NCI-H187 treated with DMSO at 0.1 percent for 48 hours (cell line): ENCODE data around the gene C6orf47.
A peak's percentile ranks its signal among the peaks of the same experiment; 100 is the strongest.
"Not testable (repeated sequence)": the region's sequence is repeated elsewhere in the genome, so short reads cannot be mapped to it uniquely, and the experiment has no call there.

Experiments
- DNase-seq: peaks from one replicate; lab custom pipeline; 2025; lab: John Stamatoyannopoulos, UW

Gene C6orf47, protein sequence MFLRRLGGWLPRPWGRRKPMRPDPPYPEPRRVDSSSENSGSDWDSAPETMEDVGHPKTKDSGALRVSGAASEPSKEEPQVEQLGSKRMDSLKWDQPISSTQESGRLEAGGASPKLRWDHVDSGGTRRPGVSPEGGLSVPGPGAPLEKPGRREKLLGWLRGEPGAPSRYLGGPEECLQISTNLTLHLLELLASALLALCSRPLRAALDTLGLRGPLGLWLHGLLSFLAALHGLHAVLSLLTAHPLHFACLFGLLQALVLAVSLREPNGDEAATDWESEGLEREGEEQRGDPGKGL

DNA sequence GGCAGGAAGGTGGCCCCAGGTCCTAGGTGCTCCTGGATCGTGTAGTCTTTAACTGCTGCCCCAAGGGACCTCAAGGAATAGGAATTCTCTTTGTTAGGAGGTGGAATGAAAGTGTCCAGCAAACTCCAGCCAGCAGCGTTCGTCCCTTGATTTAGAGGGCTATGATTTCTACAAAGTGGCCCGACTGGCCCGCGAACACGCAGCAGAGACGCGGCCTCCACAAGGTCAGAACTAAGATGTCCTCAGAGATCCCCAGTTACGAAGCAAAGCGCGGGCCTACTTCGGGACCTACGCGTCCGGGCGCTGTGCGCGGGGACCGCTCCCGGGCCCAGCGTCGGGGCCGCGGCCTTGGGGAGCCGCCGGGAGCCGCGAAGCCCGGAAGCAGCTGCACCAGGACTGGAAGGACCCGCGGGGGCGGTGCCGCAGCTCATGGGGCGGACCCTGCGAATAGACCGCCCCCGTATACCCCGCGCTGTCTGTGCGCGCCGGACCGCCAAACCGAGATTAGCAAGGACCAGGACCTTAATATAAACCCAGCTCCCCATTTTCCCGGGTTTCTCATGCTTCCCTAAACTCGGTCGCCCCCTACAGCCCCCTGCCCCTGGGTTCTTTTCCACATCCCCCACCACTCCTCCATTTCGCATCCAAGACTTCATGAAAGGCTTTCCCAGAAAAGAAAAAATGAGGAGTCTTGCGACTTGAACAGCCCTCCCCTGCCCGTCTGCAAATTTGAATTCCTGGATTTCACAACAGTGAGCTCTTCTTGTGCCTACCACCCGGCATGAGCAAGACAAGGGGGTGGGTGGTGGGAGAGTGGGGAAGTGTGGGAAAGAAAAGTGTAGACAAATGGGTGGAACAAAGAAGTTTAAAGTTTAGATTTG lies at the start of gene C6orf47:
Gene C6orf47 (minus strand): TSS at position 398 of the 881 bp plus-strand sequence. CDS start 831 bp downstream, outside the sequence.
- DNase-seq = peak; percentile 12

DNA sequence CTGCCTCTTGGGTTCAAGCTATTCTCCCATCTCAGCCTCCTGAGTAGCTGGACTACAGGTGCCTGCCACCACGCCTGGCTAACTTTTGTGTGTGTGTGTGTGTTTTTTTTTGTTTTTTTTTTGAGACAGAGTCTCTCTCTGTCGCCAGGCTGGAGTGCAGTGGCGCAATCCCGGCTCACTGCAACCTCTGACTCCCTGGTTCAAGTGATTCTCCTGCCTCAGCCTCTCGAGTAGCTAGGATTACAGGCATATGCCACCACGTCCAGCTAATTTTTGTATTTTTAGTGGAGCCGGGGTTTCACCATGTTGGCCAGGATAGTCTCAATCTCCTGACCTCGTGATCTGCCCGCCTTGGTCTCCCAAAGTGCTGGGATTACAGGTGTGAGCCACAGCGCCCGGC lies 48.6 kb upstream of the C6orf47 start:
- not testable (repeated sequence) for DNase-seq

DNA sequence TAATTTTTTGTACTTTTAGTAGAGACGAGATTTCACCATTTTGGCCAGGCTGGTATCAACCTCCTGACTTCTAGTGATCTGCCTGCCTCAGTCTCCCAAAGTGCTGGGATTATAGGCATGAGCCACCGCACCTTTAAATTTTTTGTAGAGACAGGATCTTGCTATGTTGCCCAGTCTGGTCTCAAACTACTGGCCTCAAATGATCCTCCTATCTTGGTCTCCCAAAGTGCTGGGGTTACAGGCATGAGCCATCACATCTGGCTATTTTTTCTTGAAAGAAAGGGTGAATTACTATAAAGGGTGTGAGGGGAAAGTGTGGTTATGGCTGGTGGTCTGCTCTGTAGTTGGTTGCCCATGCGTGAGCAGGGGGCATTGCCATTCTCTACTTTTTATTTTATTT lies 47.6 kb upstream of the C6orf47 start:
- no peak for DNase-seq

DNA sequence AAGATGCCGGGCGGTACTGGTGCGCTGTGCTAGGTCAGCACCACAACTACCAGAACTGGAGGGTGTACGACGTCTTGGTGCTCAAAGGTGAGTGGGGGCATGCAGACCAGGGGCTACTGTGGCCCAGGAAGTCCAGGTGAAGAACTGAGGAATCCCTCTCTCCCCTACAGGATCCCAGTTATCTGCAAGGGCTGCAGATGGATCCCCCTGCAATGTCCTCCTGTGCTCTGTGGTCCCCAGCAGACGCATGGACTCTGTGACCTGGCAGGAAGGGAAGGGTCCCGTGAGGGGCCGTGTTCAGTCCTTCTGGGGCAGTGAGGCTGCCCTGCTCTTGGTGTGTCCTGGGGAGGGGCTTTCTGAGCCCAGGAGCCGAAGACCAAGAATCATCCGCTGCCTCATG lies 47.1 kb upstream of the C6orf47 start:
- no peak for DNase-seq

DNA sequence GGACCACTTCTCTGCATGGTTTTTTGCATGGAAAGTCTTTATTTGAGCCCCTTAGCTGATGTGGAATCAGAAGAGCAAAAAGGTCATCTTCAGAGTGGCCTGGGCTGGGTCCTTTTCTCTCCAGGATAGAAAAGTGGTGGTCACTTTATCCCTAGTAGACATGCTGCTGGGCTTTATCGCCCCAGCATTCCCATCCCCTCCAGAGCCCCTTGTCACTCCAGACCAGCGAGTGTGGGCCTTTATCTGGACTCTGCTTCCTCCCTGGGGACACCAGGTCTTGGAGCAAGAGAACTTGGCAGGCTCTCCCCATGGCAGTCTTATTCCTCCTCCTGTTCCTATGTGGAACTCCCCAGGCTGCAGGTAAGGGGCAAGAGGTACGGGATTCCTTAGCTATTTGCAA lies 46.0 kb upstream of the C6orf47 start, which contains the start of gene LY6G6F:
Gene LY6G6F (plus strand): TSS at position 268 of the 400 bp plus-strand sequence. CDS start 41 bp downstream, at position 309.
- no peak for DNase-seq

DNA sequence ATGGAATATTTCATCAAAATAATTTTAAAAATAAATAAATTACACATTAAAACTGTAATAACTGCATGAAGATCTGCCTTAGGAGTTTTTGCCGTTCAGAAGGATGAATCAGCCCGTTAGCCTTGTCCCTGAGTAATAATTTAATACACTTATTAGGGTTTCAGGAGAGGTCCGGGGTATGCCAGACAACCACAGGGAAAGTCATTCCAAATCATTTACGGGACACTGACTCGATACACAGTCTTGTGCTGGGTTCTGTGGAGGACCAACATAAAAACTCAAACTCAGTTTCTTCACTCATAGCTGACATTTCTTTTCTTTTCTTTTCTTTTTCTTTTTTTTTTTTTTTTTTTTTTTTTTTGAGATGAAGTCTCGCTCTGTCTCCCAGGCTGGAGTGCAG lies 45.4 kb upstream of the C6orf47 start:
- DNase-seq = no peak

DNA sequence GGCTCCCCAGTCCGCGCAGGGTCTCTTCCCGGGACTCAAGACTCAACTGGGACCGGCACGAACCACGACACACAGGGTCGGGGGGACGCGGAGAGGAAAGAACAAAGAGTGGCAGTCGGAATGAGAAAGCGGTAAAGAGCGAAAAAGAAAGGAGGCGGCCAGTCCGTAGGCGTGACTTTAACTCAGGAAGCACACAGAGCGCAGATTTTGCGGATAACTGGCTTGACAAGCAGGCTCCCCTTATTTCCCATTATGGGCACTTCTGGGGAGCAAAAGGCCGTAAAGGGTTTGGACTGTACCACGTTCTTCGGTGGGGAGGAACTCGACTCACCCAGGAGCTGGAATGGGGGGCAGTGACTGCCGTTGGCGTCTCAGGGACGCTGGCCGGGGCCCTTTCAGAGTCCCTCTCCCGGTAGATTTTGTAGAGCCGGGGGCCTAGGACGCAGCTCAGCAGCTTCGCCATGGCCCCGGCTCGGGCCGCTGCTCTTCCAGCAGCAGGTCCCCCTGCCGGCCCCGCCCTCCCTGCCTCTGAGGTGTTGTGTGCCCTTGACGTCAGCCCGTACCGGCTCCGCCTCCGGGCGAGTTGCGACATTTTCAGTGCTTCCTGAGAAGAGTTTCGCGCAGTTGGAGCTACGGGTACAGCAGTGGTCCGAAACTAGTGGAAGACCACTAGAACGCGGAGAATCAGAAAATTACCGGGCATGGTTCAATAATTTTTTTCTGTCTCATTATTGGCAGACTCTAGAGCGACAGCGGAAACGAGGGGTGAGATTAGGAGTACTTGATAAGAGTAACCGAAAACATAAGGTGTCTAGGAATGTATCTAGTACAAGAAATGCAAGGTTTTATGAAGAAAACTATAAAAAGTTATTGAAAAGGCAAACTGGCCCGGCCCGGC lies 42.5 kb upstream of the C6orf47 start, which contains the start of gene ABHD16A:
Gene ABHD16A (minus strand): TSS at position 506 of the 898 bp plus-strand sequence. CDS start 43 bp downstream, at position 463.
- peak; percentile 57 for DNase-seq

DNA sequence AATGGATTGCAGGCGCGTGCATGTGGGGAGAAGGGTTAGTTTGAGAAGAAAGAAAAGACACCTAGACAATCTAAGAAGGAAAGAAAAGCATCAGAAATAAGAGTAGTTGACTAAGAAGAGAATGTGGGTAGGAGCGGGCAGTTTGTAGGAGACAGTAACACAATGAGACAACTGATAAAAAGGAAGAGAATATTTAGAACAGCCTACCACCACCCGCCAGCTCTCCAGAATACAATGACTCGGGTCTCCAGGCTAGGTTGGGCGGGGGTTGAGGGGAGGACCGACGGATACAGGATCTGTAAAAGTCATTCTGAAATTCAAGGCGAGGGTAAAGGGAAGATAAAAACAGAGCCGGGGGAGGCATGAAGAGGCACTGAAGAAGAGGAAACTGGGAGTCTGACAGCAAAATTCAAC lies 41.8 kb upstream of the C6orf47 start:
- no peak for DNase-seq

DNA sequence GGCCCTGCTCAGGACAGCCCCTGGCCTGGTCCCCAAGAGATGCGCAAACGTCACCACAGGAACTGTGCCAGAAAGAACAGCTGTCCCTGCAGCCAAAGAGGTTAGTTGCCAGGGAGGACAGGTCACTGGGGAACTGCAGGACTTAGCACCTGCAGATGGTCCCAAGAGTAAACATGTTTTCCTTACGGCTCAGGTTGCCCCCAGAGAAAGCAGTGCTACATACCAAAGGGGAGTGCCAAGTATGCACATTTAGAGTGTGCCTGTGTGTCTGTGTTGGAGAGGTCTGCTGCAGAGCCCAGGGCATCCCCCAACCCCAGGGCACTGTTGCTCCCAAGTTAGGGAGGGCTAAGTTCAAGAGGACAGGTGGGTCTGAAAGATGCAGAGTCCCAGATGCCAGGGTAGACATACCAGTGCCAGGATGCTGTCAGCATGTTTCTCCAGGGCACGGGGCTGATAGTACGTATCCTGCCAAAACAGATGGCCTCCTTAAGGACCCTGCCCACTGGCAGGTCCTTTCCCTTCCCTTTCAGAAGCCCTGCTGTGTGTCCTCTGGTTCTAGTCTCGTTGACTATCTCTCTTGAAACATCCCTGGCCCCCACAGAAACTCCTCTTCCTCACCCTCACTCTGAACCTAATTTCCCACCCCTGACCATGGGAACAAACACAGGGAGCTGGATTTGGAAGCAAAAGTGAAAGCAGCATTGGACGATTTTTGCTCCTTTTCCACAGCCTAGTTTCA lies 41.3 kb upstream of the C6orf47 start:
- no peak for DNase-seq

DNA sequence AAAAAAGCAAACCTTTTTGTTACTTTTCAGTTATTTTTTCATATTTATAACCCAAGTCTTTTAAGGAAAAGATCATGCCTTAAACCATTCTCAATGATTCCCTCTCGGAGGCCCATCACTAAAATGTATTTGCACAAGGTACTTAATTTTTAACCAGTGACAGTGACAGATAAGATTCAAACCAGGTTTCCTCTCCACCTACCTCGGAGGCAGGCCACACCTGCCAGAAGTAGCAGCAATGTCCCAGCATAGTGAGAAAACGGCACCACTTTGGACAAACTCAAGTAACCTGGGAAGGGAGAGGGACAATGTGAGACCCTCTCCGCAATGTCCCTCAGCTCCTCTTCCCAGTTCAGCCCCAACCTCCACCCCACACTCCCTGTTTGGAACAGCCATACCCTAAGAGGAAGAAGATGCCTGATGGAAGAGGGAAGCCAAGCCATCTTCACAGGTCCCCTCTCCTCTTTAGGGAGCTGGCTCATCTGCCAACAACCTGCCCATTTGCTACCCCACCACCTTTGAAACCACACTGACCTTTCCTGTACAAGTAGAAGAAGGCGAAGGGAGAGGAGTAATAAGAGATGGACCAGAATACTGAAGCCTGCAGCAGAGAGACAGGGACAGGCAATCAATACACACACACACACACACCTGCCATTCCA lies 40.3 kb upstream of the C6orf47 start:
- no peak for DNase-seq

DNA sequence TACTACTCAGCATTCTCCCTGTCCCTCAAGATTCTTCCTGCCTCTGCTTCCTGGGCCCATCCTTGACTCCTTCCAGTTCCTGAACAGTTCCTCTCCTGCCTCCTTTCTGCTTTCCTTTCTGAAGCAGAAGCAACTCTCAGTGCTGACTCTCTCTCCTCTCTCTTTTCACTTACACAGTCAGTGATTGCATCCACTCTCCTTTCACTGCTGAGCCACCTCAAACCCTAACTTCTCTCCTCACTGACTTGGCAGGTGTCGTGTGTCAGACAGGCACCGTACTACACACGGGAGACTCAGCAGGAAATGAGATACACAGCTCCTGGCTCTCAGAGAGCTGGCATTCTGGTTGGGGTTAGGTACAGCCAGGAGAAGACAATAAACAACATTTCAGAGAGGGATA lies 37.0 kb upstream of the C6orf47 start:
- no peak for DNase-seq

DNA sequence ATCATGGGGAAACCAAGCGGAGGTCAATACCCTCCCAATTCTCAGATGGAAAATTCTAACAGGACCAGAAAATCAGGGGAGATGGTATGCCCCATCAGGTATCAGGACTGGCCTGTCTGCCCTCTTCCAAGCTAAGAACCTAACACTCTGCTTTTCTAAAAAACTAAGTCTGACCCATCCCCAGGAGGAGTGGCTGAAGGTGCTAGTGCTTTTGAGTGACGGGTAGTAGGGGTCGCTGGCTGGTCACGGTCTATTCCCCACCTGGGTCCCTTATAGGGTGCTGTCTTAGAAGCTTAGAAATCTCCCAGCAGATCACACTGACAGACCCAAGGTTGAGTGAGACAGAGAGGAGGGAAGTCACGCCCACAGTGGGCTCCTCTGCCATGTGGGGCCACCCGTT lies 33.0 kb upstream of the C6orf47 start:
- no peak for DNase-seq

DNA sequence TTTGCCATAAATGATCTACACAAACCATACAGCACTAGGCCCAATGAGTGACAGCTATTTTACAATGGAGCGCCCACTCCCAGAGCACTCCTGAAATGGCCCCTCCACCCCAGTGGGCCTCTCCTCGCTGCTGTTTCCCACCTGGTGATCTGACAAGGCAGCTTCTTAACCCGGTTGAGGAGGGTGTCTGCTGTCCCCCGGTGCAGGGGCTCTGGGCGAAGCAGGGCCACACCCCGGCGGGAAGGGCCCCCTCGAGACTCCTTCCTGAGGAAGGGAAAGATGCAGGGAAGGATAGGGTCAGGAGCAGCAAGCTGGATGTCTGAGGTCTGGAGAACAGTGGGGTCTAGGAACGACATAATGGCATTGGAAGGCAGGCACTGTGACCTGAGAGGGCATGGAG lies 32.3 kb upstream of the C6orf47 start:
- no peak for DNase-seq

DNA sequence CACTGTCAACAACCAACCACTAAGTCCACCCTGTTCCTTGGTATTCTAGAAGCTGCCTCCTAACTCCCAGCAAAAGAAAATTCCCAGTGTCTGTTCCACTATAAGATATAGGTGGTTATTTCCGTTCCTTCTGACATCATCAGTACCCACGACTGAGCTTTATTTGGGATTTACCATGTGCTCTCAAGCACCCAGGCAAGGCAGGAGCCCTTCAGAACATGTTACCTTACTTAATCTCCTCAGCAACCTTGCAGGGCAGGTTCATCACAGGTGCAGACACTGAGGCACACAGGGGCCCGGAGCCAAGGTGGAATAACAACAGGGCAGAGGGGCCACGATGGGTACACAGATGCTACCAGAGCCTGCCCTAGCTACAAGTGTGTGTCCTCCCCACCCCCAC lies 31.8 kb upstream of the C6orf47 start:
- no peak for DNase-seq

DNA sequence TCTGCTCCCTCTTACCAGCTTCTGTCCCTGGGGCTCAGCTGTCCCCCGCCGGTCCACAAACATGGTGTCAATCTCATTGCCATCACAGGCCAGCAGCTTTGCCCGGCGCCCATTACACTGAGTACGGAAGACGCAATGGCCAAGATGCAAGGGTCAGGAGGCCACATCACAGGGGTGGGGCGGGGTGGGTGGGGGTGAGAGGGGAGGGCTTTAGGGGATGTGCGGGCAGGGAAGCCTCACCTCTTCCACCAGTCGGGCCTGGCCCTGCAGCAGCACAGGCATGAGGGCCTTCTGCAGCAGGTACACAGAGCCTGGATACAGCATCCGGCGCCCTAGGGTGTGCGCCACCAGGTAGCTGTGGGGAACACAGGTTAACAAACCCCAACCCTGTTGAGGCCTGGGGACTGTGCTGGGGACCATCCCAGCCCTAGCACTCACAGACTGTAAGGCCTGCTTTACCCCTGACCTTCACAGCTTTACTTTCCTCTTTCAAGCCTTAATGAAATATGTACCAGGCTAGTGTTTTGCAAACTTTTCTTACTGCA lies 31.1 kb upstream of the C6orf47 start:
- DNase-seq = no peak

DNA sequence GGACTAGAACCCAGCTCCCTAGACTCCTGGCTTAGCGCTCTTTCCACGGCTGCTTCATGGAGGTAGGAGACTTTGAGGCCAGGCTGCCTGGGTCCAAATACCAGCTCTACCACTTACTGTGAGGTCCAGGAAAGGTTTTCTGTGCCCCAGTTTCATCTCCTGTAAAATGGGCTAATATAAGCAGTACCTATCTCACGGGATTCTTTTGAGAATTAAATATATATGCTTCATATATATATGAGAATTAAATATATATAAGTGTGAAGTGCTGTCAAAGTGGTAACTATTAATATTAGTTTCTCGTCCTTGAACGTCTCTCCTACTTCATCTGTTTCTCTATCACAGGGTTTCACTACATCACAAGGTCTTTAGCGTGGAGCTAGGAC lies 30.5 kb upstream of the C6orf47 start:
- no peak for DNase-seq

DNA sequence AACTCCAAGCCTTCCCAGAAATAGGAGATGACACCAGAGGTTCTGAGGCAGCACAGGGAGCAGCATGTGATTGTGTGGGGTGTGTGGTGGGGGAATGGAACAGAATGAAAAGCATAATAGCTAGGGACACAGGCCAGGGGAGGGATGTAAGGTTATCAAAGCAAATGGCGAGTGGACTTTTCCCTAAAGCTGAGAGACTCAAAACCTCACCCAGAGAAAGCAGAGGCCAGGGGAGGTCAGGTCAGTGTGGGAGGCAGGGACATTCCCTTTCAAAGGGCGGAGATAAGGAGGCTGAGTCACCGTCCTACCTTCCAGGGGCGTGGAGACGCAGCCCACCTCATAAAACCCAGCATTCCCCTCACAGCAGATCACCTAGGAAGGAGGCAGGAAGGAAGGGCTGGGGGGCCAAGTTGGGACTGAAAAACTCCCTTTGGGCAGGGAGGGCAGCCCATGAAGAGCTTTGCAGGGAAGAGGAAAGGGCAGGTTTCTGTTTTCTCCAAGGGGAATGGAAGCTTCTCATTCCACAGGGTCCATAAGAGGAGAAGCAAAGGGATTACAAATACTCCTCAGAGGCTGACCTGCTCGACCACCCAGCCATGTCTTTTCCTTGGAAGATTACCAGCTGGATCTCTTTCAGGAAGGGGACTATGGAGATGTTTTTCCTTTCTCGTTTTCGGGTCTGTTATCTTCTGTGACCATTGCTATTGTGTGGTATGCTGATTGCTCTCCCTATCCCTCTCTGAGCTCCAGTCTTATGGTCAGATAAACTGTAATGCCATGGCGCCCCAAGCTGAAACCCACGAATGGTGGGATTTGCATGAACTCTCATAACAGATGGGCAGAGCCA lies 29.9 kb upstream of the C6orf47 start:
- DNase-seq = no peak

DNA sequence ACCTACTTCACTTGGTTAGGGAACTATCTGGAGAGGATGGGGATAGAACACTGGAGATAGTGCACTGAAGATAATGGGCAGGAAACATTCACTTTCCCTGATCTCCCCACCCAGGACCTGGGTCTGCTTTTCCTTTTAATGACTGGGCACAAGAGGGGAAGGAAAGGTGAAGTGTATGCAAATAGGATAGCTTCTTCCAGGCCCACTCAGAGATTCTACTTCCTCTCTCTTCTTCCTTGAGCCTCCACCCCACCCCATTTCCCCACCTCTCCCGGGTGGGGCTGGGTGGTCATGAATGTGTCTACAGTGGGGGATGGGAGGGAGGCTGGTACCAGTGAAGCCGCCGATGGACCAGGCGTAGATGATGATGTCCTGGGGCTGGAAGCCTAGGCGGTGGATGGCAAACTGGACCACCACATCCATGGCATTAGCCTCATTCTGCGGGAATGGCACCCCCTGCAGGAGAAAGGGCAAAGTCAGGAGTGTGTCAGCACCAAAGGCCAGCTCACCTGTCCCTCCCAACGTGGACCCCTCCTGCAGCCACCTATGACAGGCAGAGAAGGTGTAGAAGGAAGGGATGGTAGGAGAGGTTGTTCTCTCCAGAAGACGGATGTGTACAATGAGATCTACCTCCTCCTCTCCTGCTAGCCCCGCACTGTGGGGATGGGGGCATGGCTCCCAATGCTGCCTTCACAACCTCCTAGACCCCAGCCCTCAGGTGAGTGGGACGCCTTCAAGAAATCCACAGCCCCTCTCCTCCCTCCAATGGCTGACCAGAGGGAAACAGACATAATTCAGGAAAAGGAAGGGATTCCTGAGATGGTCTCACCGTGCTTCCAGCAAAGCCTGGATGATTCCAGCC lies 28.9 kb upstream of the C6orf47 start:
- DNase-seq = no peak
